ENCODE results near the gene ARG1. TPM values are rescaled to one million over a fixed set of nuclear protein-coding genes. Genes with fewer than 3 reads are reported as not detected.

Gene ARG1
- total RNA-seq, 1 experiment from 2014 or later: not detected

DNA sequence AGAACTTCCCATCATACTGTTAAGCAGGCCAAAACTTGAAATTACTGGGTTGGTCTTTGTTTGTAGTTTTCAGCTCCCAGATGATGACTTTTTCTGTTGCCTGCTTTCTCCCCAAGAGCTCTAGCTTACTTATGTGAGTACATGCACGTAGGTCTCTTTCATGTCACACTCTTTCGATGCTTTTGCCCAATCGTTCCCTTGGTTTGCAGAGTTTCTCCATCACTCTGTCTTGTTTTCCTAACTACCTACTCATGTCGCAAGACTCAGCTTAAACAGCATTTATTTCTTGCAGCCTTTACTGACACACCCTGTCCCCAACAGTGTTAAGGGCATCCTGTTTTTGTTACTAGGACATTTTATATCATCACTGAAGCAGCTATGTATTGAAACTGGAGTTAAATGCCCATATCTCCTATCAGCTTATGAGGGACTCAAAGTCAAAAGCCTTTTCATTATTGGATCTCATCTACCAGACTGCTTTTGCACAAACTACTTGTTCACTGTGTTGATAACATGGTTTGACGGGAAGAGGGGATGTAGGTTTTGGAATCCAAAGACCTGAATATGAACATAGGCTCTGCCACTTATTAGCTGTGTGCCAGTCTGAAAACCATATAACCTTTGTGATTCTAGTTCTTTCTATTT, 2.9 kb downstream of the ARG1 start:
- ChIA-PET POLR2A (interaction anchor here (0.8 kb wide), 1 partner anchor 11 kb away, joined by 6 read pairs; no protein-coding TSS in a partner anchor), CTCF (no interaction called here)
- no peaks in the 10 kb centered on the region for H3K36me3 ChIP-seq (ENCODE audit: control insufficient read depth, insufficient read depth, low read length)
- in situ Hi-C loops (cut with HindIII; ENCODE audit: low pct_unique_long_range_greater_than_20kb, low sequenced_read_pairs) (no loop called here), intact Hi-C loops (cut with micrococcal nuclease; ENCODE audit: unreplicated experiment) (no loop called here)
- H3K27me3 ChIP-seq (ENCODE audit: control insufficient read depth, insufficient read depth, low read length): no peaks in the 10 kb centered on the region
- H3K9me3 ChIP-seq (ENCODE audit: control insufficient read depth, insufficient read depth, low read depth, low read length): no peaks in the 10 kb centered on the region
- DNase-seq (ENCODE audit: low read depth, low spot score): no peak
- ATAC-seq: no peak
- BruUV-seq (replicated peaks): no TSS peak
- TF ChIP-seq, protein P1, sequence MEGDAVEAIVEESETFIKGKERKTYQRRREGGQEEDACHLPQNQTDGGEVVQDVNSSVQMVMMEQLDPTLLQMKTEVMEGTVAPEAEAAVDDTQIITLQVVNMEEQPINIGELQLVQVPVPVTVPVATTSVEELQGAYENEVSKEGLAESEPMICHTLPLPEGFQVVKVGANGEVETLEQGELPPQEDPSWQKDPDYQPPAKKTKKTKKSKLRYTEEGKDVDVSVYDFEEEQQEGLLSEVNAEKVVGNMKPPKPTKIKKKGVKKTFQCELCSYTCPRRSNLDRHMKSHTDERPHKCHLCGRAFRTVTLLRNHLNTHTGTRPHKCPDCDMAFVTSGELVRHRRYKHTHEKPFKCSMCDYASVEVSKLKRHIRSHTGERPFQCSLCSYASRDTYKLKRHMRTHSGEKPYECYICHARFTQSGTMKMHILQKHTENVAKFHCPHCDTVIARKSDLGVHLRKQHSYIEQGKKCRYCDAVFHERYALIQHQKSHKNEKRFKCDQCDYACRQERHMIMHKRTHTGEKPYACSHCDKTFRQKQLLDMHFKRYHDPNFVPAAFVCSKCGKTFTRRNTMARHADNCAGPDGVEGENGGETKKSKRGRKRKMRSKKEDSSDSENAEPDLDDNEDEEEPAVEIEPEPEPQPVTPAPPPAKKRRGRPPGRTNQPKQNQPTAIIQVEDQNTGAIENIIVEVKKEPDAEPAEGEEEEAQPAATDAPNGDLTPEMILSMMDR (IDR thresholded peaks at IDR 0.05): no peak
- TF ChIP-seq SIN3A (IDR thresholded peaks at IDR 0.05; ENCODE audit: borderline replicate concordance, insufficient read depth, low read depth, low read length): no peak
- TF ChIP-seq TCF7L2 (IDR thresholded peaks at IDR 0.05; ENCODE audit: low read depth, low read length): no peak
- TF ChIP-seq, protein P2, sequence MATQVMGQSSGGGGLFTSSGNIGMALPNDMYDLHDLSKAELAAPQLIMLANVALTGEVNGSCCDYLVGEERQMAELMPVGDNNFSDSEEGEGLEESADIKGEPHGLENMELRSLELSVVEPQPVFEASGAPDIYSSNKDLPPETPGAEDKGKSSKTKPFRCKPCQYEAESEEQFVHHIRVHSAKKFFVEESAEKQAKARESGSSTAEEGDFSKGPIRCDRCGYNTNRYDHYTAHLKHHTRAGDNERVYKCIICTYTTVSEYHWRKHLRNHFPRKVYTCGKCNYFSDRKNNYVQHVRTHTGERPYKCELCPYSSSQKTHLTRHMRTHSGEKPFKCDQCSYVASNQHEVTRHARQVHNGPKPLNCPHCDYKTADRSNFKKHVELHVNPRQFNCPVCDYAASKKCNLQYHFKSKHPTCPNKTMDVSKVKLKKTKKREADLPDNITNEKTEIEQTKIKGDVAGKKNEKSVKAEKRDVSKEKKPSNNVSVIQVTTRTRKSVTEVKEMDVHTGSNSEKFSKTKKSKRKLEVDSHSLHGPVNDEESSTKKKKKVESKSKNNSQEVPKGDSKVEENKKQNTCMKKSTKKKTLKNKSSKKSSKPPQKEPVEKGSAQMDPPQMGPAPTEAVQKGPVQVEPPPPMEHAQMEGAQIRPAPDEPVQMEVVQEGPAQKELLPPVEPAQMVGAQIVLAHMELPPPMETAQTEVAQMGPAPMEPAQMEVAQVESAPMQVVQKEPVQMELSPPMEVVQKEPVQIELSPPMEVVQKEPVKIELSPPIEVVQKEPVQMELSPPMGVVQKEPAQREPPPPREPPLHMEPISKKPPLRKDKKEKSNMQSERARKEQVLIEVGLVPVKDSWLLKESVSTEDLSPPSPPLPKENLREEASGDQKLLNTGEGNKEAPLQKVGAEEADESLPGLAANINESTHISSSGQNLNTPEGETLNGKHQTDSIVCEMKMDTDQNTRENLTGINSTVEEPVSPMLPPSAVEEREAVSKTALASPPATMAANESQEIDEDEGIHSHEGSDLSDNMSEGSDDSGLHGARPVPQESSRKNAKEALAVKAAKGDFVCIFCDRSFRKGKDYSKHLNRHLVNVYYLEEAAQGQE (IDR thresholded peaks at IDR 0.05; ENCODE audit: insufficient read depth in 1 of 2, low read depth in 2 of 2, low read length in 1 of 2): no peak
- H3K27ac ChIP-seq (ENCODE audit: low read length): no peak overlapping the region
- no peak overlapping the region for H3K4me3 ChIP-seq (ENCODE audit: low read depth in 2 of 2, low read length in 2 of 2)
- H3K4me1 ChIP-seq (ENCODE audit: control insufficient read depth, insufficient read depth, low read length): no peaks in the 10 kb centered on the region

DNA sequence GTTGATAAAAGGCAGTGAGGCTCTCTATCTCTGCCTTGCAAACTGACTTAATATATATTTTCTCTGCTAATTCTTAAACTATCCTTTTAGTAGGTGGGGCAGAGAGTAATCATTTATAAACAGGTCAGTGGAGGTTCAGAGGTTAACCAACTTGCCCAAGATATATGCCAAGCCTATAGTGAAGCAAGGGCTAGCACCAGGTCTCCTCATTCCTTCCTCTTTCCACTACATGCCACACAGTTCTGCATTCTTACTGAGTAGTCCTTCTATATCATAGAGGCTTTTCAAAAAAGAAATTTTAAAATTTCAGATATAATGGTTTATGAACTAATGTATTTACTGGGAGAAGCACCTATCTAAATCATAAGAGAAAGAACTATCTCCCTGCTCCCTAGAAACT, 8.5 kb downstream of the ARG1 start:
- in situ Hi-C loops (cut with HindIII; ENCODE audit: low pct_unique_long_range_greater_than_20kb, low sequenced_read_pairs) (no loop called here), intact Hi-C loops (cut with micrococcal nuclease; ENCODE audit: unreplicated experiment) (no loop called here)
- TF ChIP-seq, protein P2 (IDR thresholded peaks at IDR 0.05; ENCODE audit: insufficient read depth in 1 of 2, low read depth in 2 of 2, low read length in 1 of 2): no peak
- TF ChIP-seq SIN3A (IDR thresholded peaks at IDR 0.05; ENCODE audit: borderline replicate concordance, insufficient read depth, low read depth, low read length): no peak
- Histone ChIP-seq H3K27me3 (ENCODE audit: control insufficient read depth, insufficient read depth, low read length) (no peaks in the 10 kb centered on the region), H3K9me3 (ENCODE audit: control insufficient read depth, insufficient read depth, low read depth, low read length) (no peaks in the 10 kb centered on the region), H3K4me1 (ENCODE audit: control insufficient read depth, insufficient read depth, low read length) (no peaks in the 10 kb centered on the region), H3K36me3 (ENCODE audit: control insufficient read depth, insufficient read depth, low read length) (peaks cover 4% of the 10 kb centered on the region; the same call in 1 of the 2 replicates), H3K27ac (ENCODE audit: low read length) (no peak overlapping the region), H3K4me3 (ENCODE audit: low read depth in 2 of 2, low read length in 2 of 2) (no peak overlapping the region)
- no peak for ATAC-seq
- ChIA-PET POLR2A (no interaction called here), CTCF (no interaction called here)
- no peak for DNase-seq (ENCODE audit: low read depth, low spot score)
- BruUV-seq (replicated peaks): no TSS peak

Data from Panc1 (cell line).